GM19240 (cell line): Measurements from ENCODE around the gene ANKRD40.

ENCODE experiments used
- DNase-seq: peaks from one replicate; pipeline ENCODE4 v3.0.0; 2011; ENCODE audit warnings: low spot score; ENCODE audit not compliant: insufficient read length

The ANKRD40 gene

DNA sequence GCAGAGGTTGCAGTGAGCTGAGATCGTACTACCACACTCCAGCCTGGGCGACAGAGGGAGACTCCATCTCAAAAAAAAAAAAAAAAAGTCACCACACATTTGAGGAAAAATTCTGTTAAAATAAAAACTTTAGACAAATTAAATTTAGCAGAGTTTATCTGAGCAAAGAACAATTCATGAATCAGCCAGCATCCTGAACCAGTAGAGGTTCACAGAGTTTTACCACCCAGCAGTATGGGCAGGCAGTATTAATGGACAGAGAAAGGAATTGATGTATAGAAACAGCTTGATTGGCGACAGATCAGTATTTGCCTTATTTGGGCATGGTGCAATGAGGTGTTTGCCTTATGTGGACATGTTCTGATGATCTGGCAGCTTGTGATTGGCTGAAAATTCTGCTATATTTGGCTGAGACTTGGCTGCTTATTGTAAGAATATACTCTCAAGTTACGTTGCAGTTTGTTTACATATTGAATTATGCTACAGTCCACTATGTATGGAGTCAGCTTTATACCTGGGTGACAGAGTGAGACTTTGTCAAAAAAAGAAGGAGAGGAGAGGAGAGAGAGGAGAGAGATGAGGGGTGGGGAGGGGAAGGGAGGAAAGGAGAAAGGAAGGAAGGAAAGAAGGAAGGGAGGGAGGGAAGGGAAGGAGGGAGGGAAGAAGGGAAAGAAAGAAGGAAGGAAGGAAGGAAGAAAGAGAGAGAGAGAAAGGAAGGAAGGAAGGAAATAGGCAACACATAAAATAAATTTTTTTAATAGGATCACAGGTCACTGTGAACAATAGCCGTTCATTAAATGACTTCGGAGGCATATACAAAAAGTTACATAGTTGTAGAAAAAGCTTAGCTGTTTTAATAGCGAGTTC, 58.4 kb downstream of the ANKRD40 start:
- no peak for DNase-seq

DNA sequence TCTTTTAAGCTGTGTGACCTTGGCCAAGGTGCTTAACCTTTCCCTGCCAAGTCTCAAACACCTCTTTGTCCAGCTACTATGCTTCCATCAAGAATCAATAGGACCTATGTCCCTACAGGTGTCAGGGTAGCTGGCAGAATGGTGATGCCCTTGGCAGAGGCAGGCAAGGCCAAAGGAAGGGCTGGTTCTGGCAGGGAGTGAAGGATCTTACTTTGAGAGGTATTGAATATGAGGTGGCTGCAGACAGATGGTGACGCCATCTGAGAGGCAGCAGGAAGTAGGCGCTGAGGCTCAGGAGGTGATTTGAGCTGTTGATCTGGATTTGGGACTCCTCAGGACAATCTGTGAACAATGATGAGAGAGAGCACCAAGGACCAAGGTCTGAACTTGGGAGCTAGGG, 60.5 kb downstream of the ANKRD40 start:
- DNase-seq, result no peak

DNA sequence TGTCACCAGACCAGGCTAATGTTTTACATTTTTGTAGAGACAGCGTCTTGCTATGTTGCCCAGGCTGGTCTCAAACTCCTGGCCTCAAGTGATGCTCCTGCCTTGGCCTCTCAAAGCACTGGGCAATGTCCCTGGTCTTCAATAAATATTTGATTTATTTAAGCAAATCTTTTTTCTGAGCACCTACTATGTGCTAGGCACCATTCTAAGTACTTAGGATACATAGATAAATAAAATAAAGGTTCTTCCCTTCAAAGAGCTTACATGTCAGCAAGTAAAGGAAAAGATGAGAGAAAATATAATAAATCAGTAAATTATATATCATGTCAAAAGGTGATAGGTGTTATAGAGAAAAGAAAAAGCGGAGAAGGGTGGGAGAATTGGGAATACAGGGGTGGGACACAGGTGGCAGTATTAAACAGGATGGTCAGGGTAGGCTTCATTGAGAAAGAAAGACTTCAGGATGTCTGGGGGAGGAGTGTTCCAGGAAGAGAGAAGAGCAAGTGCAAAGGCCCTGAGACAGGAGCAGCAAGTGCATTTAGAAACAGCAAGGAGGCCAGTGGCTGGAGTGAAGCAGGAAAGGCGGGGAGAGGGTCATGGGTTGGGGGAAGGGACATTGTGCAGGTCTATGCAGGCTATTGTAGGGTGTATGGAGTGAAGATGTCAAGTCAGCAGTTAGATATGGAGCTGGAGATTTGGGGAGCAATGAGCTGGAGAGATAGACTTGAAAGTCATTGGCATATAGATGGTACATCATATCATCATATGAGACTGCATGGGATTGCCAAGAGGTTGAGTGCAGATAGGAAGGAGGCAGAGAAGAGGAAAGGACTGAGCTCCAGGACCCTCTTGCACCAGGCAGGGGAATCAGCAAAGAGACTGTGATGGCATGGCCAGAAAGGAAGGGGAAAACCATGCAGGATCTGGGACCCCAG, 61.7 kb downstream of the ANKRD40 start:
- DNase-seq, result no peak
